Measurements from ENCODE around the gene TTLL9. TPM values are rescaled to one million over a fixed set of nuclear protein-coding genes. Genes with fewer than 3 reads are reported as not detected.

The TTLL9 gene
- polyA plus RNA-seq, 3 donors = 2.7 to 3.3 (median 2.9) TPM

- DNase-seq (ENCODE audit: low read depth in 3 of 3, low spot score in 2 of 3) = no peak
Observed at GRCh38 chr20:31857861-31858759, 12.3 kb upstream of the TTLL9 start.

- no peak for DNase-seq (ENCODE audit: low read depth in 3 of 3, low spot score in 2 of 3)
Observed at GRCh38 chr20:31858760-31859083, 11.7 kb upstream of the TTLL9 start.

DNA sequence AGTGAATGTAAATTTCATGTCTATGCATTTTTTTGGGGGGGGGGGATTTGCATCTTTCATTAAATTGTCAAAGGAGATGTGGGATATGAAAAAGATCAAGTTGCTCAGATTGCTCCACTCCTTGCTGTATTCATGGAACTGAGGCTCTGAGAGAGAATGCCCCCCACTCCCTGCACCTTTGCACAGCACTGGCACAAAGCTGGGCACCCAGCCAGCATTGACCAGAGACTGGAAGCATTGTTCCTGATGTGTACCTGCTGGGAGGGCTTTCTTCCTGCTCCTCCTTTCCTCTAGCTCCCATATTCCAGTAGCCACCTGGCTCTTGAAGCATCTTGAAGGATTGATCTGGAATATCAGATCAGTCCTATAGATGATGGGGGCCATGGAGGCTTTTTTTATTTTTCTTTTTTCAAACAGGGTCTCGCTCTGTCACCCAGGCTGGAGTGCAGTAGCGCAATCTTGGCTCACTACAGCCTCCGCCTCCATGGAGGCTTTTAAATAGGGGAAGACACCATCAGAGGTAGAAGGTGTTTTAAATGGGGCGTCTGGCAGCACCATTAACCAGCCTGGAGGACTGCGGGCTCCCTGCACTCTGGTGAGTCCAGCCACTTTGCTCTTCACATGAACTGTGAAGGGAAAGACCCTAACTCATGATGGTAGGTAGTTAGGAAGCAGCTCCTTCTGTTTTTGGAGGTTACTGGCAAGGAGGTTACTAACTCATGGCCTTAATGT is 11.0 kb upstream of the TTLL9 start:
- no peak for DNase-seq (ENCODE audit: low read depth in 3 of 3, low spot score in 2 of 3)

GRCh38 chr20:31859998-31860380 is 10.4 kb upstream of the TTLL9 start:
- DNase-seq (ENCODE audit: low read depth in 3 of 3, low spot score in 2 of 3) = no peak

- DNase-seq (ENCODE audit: low read depth in 3 of 3, low spot score in 2 of 3) = no peak
Observed at GRCh38 chr20:31860390-31861134, 9.9 kb upstream of the TTLL9 start.

- DNase-seq (ENCODE audit: low read depth in 3 of 3, low spot score in 2 of 3) = no peak
Observed at GRCh38 chr20:31861135-31861384, 9.4 kb upstream of the TTLL9 start.

- peak in 1 of 3 donors; percentile 52 for DNase-seq (ENCODE audit: low read depth in 3 of 3, low spot score in 2 of 3)
Observed at GRCh38 chr20:31861385-31862156, 8.9 kb upstream of the TTLL9 start.

- DNase-seq (ENCODE audit: low read depth in 3 of 3, low spot score in 2 of 3) = no peak
Observed at GRCh38 chr20:31862157-31862470, 8.3 kb upstream of the TTLL9 start.

- DNase-seq (ENCODE audit: low read depth in 3 of 3, low spot score in 2 of 3) = no peak
Observed at GRCh38 chr20:31862506-31862905, 7.9 kb upstream of the TTLL9 start.

DNA sequence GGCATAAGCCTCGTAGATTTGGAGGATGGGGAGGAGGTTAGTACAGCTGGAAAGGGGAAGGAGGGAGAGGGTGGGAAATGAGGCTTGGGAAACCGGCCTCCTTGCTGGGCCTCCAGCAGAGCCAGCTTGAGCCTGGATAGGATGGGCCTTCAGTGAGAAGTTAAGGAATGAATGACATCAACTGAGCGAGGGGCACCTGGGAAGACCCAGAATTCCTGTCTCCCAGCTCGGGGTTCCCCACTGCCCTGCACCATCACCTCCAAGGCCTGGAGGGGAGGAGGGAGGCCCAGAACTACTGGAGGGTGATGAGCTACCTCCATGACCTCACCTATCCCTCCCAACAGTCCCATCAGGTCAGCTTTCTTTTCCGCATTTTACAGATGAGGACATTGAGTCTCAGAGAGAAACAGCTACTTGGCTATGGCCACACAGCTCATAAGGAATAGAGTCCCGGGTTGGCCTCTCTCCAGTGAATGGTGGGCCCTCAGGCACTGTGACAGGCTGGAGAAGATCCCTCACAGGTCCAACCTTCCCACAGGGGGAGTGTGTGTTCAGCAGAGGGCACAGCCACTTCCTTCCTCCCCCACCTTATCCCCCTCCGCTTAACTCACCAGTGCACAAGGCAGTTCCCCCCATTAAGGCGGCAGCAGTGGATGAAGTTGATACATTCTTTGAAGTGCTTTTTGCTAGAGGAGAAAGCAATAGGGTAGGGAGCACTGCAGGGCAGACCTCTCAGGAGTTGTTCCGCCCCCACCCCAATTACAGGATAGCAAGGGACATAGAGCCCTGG is 6.9 kb upstream of the TTLL9 start:
- no peak for DNase-seq (ENCODE audit: low read depth in 3 of 3, low spot score in 2 of 3)

GRCh38 chr20:31864521-31865400 is 5.7 kb upstream of the TTLL9 start:
- no peak for DNase-seq (ENCODE audit: low read depth in 3 of 3, low spot score in 2 of 3)

- DNase-seq (ENCODE audit: low read depth in 3 of 3, low spot score in 2 of 3) = no peak
Observed at GRCh38 chr20:31866221-31866620, 4.2 kb upstream of the TTLL9 start.

GRCh38 chr20:31868853-31869672 is 1.4 kb upstream of the TTLL9 start:
- DNase-seq (ENCODE audit: low read depth in 3 of 3, low spot score in 2 of 3) = no peak

GRCh38 chr20:31869673-31869941 is 827 bp upstream of the TTLL9 start:
- DNase-seq (ENCODE audit: low read depth in 3 of 3, low spot score in 2 of 3) = no peak

DNA sequence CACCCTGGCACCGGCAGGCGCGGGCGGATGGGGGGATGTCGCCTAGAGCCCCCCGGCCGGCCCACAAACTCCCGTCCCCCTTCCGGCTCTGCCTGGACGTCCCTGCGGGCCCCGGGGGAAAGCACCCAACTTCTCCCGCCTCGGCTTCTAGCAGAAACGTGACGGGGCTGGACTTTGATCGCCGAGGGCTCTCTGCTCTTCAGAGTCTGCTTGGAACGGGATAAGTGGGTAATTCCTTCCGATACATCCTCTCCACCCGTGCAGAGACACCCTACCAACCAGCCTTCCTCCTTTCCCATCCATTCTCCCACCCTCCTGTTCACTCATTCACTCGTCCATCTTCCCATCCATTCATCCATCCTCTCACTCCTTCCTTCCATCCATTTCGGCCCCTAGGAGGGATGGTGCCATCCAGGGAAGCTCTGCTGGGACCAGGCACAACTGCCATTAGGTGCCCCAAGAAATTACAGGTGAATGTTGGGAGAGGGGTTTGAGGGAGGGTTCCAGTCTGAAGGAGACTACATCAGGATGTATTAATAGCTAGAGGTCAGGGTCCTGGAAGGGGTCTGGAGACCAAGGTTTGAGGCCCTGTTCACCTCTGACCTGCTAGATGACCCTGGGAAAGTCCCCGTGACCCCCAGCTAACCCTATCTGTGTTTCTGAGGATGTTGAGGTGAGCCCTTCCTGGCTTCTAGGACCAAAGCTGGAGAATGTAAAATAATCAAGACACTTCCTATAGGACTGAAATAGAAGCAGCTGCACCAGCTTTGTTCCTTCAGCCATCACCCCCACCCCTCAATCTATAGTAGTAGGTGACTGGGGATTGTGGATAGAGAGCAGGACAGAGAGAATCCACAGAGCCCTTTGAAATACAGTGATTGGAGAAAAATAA is 538 bp downstream of the TTLL9 start:
- DNase-seq (ENCODE audit: low read depth in 3 of 3, low spot score in 2 of 3) = no peak

DNA sequence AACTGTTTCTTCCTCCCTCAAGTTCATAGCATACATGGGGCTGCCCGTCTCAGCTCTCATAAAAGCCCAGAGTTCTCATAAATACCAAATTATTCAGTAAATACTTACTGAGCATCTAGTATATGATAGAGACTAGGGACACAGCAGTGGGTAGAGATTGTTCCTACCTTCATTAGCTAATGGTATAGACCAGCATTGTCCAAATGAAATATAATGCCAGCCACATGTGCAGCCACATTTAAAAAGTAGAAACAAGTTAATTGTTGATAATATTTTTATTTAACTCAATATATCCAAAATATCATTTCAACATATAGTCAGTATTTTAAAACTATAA is 1.2 kb downstream of the TTLL9 start:
- no peak for DNase-seq (ENCODE audit: low read depth in 3 of 3, low spot score in 2 of 3)

DNA sequence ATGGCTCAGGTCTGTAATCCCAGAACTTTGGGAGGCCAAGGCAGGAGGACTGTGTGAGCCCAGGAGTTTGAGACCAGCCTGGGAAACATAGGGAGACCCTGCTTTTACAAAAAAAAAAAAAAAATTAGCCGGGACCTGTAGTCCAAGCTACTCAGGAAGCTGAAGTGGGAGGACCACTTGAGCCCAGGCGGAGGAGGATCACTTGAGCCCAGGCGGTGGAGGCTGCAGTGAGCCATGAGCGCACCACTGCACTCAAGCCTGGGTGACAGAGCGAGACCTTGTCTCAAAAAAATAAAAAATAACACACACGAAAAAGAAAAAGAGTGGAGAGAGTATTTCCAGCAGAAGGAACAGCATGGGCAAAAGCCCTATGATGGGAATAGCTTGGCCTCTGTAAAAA is 2.0 kb downstream of the TTLL9 start:
- no peak for DNase-seq (ENCODE audit: low read depth in 3 of 3, low spot score in 2 of 3)

DNA sequence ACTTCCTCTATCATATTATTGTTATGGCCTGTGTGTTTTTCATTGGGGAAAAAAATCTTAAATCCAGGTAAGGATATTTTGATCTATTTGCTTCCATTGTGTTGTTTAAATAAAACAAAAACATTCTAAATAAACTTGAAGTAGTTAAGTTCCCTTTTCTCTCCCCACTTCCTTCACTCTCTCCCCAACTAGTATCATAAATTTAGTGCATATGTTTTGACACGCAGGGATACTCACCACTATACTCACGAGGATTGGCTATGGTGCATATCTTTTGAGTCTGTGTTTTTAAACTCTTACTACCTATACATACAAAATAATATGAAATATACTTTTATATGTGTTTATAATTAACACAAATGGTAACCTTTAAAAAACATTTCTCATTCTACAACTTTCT is 5.2 kb downstream of the TTLL9 start:
- DNase-seq (ENCODE audit: low read depth in 3 of 3, low spot score in 2 of 3) = no peak
